SK-N-SH (cell line): ENCODE data around the gene SULT2B1. TPM values are rescaled to one million over a fixed set of nuclear protein-coding genes. Genes with fewer than 3 reads are reported as not detected.

ENCODE experiments used
- CTCF ChIA-PET: fragments of 300-600, 350-600 bp; formaldehyde crosslinking; extraction: SDS; loops from one replicate; lab custom pipeline; 2021; lab: Yijun Ruan, JAX
- POLR2A ChIA-PET: fragments of 350-600 bp; sonication (Branson Sonifier 250); formaldehyde crosslinking; extraction: SDS; loops from one replicate; lab custom pipeline; 2020; ENCODE audit warnings: antibody characterized with exemption, inconsistent platforms; lab: Yijun Ruan, JAX
- DNase-seq: peaks from one replicate; pipeline ENCODE4 v3.0.0; 2012
- H2AFZ ChIP-seq: fragments of 200-600 bp; sonication (generic); 2 replicates; pipeline ENCODE4 v1.8.1; 2016; ENCODE audit warnings: antibody characterized with exemption, mild to moderate bottlenecking, low read depth
- H3F3A ChIP-seq: fragments of 200-600 bp; sonication (generic); replicated peaks from 2 replicates; pipeline ENCODE3; 2016; ENCODE audit warnings: antibody characterized with exemption, mild to moderate bottlenecking; ENCODE audit not compliant: insufficient read depth
- H3K27ac ChIP-seq, 2 experiments: fragments of 200-500 bp in 1 of 2; fragments of 200-600 bp in 1 of 2; sonication (Bioruptor generic) in 1 of 2; sonication (generic), shearing (Covaris generic) in 1 of 2; 2 replicates each; pipeline versions ENCODE4 v1.5.1 to v1.6.1; 2014 to 2016; ENCODE audit warnings: low read depth in 2 of 2, inconsistent platforms in 1 of 2, low read length in 1 of 2, mild to moderate bottlenecking in 1 of 2, mixed read lengths in 1 of 2
- H3K27me3 ChIP-seq: fragments of 200-600 bp; sonication (generic), shearing (Covaris generic); 2 replicates; pipeline ENCODE4 v1.6.1; 2016; ENCODE audit warnings: mixed run types; ENCODE audit not compliant: insufficient read depth
- H3K36me3 ChIP-seq, 2 experiments: fragments of 200-500 bp in 1 of 2; fragments of 200-600 bp in 1 of 2; sonication (Bioruptor generic) in 1 of 2; sonication (generic) in 1 of 2; replicated peaks in 1 of 2; 2 replicates each; pipeline versions ENCODE3 to v1.5.1; 2014 to 2016; ENCODE audit warnings: low read length in 1 of 2, mild to moderate bottlenecking in 1 of 2; ENCODE audit not compliant: insufficient read depth in 2 of 2, control insufficient read depth in 1 of 2
- H3K4me1 ChIP-seq, 2 experiments: fragments of 200-500 bp in 1 of 2; fragments of 200-600 bp in 1 of 2; sonication (Bioruptor generic) in 1 of 2; sonication (generic), shearing (Covaris generic) in 1 of 2; 2 replicates each; pipeline versions ENCODE4 v1.5.1 to v1.6.1; 2014 to 2016; ENCODE audit warnings: low read depth in 1 of 2, low read length in 1 of 2, mixed run types in 1 of 2; ENCODE audit not compliant: insufficient read depth in 2 of 2, control insufficient read depth in 1 of 2
- H3K4me2 ChIP-seq: fragments of 200-600 bp; sonication (generic), shearing (Covaris generic); 2 replicates; pipeline ENCODE4 v1.6.1; 2017; ENCODE audit warnings: mixed run types
- H3K4me3 ChIP-seq, 2 experiments: fragments of 200-500 bp in 1 of 2; fragments of 200-600 bp in 1 of 2; sonication (Bioruptor generic) in 1 of 2; sonication (generic), shearing (Covaris generic) in 1 of 2; 2 replicates each; pipeline versions ENCODE4 v1.5.1 to v1.8.1; 2014 to 2016; ENCODE audit warnings: low read depth in 2 of 2, inconsistent platforms in 1 of 2, low read length in 1 of 2, mild to moderate bottlenecking in 1 of 2, mixed read lengths in 1 of 2, moderate library complexity in 1 of 2
- H3K79me2 ChIP-seq: fragments of 200-600 bp; sonication (generic); 2 replicates; pipeline ENCODE4 v1.8.1; 2017; ENCODE audit warnings: mild to moderate bottlenecking; ENCODE audit not compliant: insufficient read depth
- H3K9ac ChIP-seq: fragments of 200-600 bp; sonication (generic); 2 replicates; pipeline ENCODE4 v1.6.1; 2017; ENCODE audit warnings: mixed run types
- H3K9me2 ChIP-seq: fragments of 200-600 bp; sonication (generic); 2 replicates; pipeline ENCODE4 v1.6.1; 2017; ENCODE audit warnings: mixed run types
- H3K9me3 ChIP-seq: fragments of 200-600 bp; sonication (generic); 2 replicates; pipeline ENCODE4 v1.6.1; 2017; ENCODE audit warnings: mixed run types, mild to moderate bottlenecking, moderate library complexity
- H4K20me1 ChIP-seq: fragments of 200-600 bp; sonication (generic); 2 replicates; pipeline ENCODE4 v1.6.1; 2017; ENCODE audit warnings: mild to moderate bottlenecking, mixed run types; ENCODE audit not compliant: insufficient read depth
- CTCF ChIP-seq: fragments of 200-600 bp; sonication (generic); IDR thresholded peaks from 2 replicates; pipeline ENCODE4 v1.6.1; 2017; ENCODE audit warnings: antibody characterized with exemption, mild to moderate bottlenecking, moderate library complexity
- FOSL2 ChIP-seq: IDR thresholded peaks from 2 replicates; pipeline ENCODE4 v1.4.0; 2012; ENCODE audit warnings: low read depth, mild to moderate bottlenecking, moderate library complexity, borderline replicate concordance
- JUND ChIP-seq: IDR thresholded peaks from 2 replicates; pipeline ENCODE4 v1.4.0; 2012
- MAX ChIP-seq: IDR thresholded peaks from 2 replicates; pipeline ENCODE4 v1.4.0; 2012; ENCODE audit warnings: low read depth
- MXI1 ChIP-seq: IDR thresholded peaks from 2 replicates; pipeline ENCODE4 v1.6.1; 2012; ENCODE audit warnings: mild to moderate bottlenecking, low read depth, low read length, improper control_type of control experiment
- NFIC ChIP-seq: IDR thresholded peaks from 2 replicates; pipeline ENCODE4 v1.4.0; 2012; ENCODE audit warnings: borderline replicate concordance
- NRF1 ChIP-seq: IDR thresholded peaks from 2 replicates; pipeline ENCODE4 v1.6.1; 2012; ENCODE audit warnings: low read depth, mild to moderate bottlenecking, low read length
- PBX3 ChIP-seq: IDR thresholded peaks from 2 replicates; pipeline ENCODE4; 2012
- RAD21 ChIP-seq: IDR thresholded peaks from 2 replicates; pipeline ENCODE4 v1.6.1; 2012; ENCODE audit warnings: mild to moderate bottlenecking, low read length
- RXRA ChIP-seq: IDR thresholded peaks from 2 replicates; pipeline ENCODE4 v1.4.0; 2012; ENCODE audit warnings: low read depth, mild to moderate bottlenecking, borderline replicate concordance
- SIN3A ChIP-seq: IDR thresholded peaks from 2 replicates; pipeline ENCODE4 v1.6.1; 2012; ENCODE audit warnings: low read depth, mild to moderate bottlenecking, low read length, moderate library complexity, borderline replicate concordance
- SMC3 ChIP-seq: IDR thresholded peaks from 2 replicates; pipeline ENCODE4 v1.6.1; 2012; ENCODE audit warnings: low read depth, low read length, improper control_type of control experiment
- TEAD4 ChIP-seq: IDR thresholded peaks from 2 replicates; pipeline ENCODE4 v1.4.0; 2012; ENCODE audit warnings: mild to moderate bottlenecking, borderline replicate concordance; ENCODE audit not compliant: insufficient read depth
- ZBTB33 ChIP-seq: IDR thresholded peaks from 2 replicates; pipeline ENCODE4 v1.4.0; 2012; ENCODE audit warnings: low read depth, borderline replicate concordance
- WGBS: methylation state at CpG from one replicate; pipeline ENCODE4 v1.1.6; 2017; ENCODE audit warnings: low lambda C conversion rate; 5-methylcytosine and 5-hydroxymethylcytosine counted together
- polyA plus RNA-seq, 3 experiments: library from polyadenylated mRNA; depleted of rRNA; stranded (reverse); fragments of >200 nt; gene quantifications; 2 replicates each; pipeline ENCODE4 v1.2.3, GENCODE V29; 2012

SULT2B1 gene
- polyA plus RNA-seq, 1 of the 3 experiments (the other 2 are of a cell fraction): 0.92 TPM

GRCh38 chr19:48588670-48589401 is 36.9 kb downstream of the SULT2B1 start:
- POLR2A ChIA-PET: interaction anchor here (0.6 kb wide), 1 partner anchor 210 kb away, joined by 3 read pairs; no protein-coding TSS in a partner anchor
- Histone ChIP-seq H3K27ac (no peak overlapping the region), H3K4me3 (peak overlapping the region; percentile 40 to 60), H4K20me1 (no peaks in the 10 kb centered on the region), H3F3A (peaks cover 13% of the 10 kb centered on the region), H3K27me3 (no peaks in the 10 kb centered on the region), H3K9me3 (no peaks in the 10 kb centered on the region), H3K9me2 (no peaks in the 10 kb centered on the region), H2AFZ (peak overlapping the region; percentile 91; the same call in 1 of the 2 replicates), H3K36me3 (no peaks in the 10 kb centered on the region), H3K9ac (no peak overlapping the region), H3K79me2 (no peaks in the 10 kb centered on the region), H3K4me2 (peak overlapping the region; percentile 68)
- DNase-seq: peak; percentile 92
- TF ChIP-seq NRF1 (no peak), SMC3 (peak; percentile 66), RXRA (peak; percentile 33; the same call in 1 of the 2 replicates), MXI1 (peak; percentile 57; the same call in 1 of the 2 replicates), JUND (no peak), NFIC (peak; percentile 47; the same call in 1 of the 2 replicates), FOSL2 (peak; percentile 37; the same call in 1 of the 2 replicates), TEAD4 (no peak), CTCF (peak; percentile 95), SIN3A (peak; percentile 53; the same call in 1 of the 2 replicates), ZBTB33 (no peak), MAX (peak; percentile 60), RAD21 (peak; percentile 59), PBX3 (peak; percentile 19; the same call in 1 of the 2 replicates)
- TF ChIP-seq, all 33 proteins: peak for 10
- H3K4me1 ChIP-seq: no peaks in the 10 kb centered on the region; a peak in 1 of 4 replicates
- under 1% methylated on average over 29 of the region's 36 CpGs for WGBS
- CTCF ChIA-PET: interaction anchor here (0.6 to 9.2 kb wide), 37 partner anchors 9 to 1838 kb away, joined by 3 to 230 read pairs (median 4); partner anchors contain the start of genes FAM83E, LMTK3, RPL18 and SPACA4
